Activated T-helper 1 cell treated with anti-CD3 and anti-CD28 coated beads, Interleukin-2, amount 50 U/mL, for 16 hours (primary cell): ENCODE data around the gene BACH2.
A peak's percentile ranks its signal among the peaks of the same experiment; 100 is the strongest.

Experiments
- DNase-seq, 2 donors: peaks; one replicate each; pipeline ENCODE4 v3.0.0-alpha.2; 2020; ENCODE audit warnings: low read depth in 1 of 2, low spot score in 1 of 2

Gene BACH2

DNA sequence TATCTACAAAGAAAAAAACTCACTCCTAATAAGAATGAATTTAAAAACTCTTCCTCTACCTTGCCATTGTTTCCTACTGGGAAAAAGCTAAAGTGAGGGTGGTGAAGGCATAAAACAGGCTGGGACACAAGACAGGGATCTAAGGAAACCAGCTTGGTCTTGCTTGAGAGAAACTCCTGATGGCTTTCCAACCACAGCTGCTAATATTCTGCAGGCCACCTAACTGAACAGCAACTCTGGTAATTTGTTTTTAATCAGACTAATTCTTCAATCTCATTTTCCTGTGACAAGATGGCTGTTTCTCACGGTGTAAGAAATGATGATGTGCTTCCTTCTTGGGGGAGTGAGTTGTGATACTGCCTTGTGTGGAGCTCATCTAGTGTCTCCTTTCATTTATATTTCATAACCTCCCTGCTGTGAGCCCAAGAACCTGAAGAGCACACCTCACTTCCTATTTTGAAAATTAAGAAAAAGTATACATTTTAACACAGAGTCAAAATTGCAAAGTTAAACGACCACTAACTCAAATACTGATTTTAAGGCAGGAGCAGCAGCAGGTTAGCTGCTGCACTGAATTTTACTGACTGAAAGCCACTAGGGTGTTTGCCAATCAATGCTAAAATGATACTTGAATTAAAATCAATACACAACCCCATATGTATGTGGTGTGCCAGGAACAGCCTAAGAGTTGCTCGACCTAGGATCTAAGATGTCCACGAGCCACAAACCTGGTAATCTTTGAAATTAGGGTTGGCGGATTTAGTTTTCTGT is 58.0 kb downstream of the BACH2 start:
- DNase-seq = no peak

DNA sequence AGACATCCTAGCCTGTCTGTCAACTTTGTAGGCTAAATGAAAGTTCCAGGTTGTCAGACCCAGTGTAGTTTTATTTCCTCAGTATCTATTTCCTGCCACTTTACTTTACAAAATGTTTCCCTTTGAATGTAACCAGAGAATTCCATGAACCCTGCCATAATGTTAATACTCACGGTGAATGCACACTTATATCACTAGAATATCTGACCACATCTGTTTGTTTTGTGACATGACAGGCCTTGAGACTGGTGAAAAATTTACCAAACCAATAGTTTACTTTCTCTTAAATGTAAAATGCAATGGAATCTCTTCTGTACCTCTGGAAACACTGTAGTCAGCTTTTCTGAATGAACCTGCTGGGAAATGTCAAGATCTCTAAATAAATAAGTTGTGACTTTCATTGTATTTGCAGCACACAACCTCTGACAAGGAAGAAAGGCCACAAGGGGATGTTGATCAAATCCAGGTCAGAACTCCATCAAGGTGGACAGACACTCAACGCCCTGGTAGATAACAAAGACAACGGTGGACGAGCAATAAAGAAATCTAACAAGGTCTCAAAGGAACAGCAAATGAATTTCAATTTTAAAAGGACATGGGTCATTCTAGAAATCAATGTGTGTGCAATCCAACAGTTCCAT is 59.2 kb downstream of the BACH2 start:
- DNase-seq = no peak

DNA sequence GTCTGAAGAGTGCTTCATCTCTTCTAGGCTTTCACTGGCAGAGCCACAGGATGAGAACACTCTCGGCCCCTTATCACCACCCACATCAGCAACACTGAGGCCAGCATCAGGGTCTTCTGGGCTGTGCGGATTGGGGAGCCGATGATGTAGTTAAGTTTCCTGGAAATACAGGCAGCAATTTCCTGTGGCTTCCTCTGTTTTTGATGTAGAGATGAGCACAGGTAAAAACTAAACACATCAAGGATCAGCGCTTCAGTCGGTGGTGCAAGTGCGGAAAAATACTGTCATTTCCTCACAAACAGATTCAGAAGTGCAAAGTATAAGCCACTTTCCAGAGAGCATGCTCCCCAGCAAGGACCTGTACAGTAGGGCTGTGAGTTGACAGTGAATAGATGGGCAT is 62.6 kb downstream of the BACH2 start:
- DNase-seq = peak in 1 of 2 donors; percentile 48

DNA sequence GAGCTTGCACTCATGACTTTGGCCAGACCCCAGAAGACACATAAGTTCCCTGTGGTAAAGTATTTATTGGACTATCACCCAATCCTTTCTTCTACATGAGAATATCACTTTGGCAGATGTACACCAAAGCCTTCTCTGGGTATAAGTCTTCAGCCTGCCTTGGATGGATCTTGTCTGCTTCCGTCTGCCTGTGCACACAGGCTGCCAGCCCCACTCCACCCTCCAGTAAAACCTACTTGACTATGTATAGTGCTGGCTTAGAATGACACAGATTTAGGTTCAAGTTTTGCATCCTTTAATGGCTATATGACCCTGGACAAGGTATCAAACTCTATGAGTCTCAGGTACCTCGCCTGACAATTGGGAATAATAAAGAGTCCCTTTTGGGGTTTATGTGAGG is 63.4 kb downstream of the BACH2 start:
- no peak for DNase-seq

GRCh38 chr6:90231798-90232197 is 64.8 kb downstream of the BACH2 start:
- no peak for DNase-seq

DNA sequence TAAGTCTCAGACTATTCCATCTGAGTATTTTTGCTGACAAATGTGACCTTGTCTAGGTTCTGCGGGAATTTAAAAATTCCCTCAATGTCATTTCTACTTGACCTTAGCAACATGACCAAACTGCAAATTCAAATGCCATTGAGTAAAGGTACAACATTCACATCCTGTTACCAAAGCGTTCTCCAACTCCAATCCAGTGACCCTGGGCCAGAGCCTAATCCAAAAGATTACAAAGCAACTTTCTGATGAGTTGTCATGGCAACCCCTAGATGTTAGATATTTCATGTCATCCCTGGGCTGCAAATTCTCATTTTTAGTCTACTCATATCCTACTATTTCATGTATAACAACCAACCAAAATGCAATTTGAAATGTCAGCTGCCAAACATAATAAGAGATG is 65.3 kb downstream of the BACH2 start:
- no peak for DNase-seq

DNA sequence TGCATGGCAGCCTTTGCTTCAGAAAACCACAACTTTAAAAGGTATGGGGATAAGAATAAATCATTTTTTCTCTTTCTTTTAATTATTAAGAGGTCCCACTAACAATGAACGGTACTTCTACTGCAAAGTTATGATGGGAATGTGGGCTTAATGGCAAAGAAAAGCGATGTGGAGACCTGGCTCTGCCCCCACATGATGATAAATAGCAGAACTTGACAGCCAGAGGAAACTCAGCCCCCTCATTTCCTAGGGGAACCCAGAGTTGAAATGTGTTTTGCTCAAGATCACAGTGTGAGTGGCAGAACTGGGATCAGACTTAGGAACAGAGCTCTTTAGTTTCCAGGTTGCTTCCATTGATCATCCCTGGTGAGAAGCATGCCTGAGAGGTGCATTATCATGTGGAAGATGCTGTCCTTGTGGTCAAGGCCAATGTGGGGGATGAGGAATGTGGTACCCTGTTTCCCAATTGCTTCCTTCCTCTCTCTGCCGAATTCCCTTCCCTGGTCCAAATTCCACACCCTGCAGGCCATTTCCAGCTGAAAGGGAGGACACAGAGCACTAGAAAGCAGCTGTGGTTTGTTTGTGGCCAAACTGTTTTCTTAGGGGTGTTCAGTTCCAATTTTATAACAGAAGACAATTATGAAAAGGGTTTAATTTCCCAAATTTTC is 66.0 kb downstream of the BACH2 start:
- no peak for DNase-seq

GRCh38 chr6:90229331-90230010 is 67.2 kb downstream of the BACH2 start:
- no peak for DNase-seq

DNA sequence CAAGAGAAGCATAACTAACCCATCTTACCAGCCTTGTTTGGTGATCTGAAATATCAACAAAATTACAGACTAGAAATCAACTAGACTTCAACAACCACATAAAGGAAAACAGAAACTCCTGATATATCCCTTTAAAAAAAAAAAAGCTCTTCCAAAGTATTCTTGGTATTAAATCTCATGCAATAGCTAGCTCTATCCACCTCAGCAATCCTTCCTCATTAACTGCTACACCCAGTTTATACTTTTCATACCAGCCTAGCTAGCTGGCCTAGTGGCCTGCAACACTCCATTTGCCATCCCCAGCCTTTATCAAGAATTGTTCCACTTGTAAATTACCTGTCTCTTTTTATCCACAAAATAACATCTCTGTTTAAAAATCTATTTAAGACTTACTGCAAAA is 69.0 kb downstream of the BACH2 start:
- DNase-seq = no peak

DNA sequence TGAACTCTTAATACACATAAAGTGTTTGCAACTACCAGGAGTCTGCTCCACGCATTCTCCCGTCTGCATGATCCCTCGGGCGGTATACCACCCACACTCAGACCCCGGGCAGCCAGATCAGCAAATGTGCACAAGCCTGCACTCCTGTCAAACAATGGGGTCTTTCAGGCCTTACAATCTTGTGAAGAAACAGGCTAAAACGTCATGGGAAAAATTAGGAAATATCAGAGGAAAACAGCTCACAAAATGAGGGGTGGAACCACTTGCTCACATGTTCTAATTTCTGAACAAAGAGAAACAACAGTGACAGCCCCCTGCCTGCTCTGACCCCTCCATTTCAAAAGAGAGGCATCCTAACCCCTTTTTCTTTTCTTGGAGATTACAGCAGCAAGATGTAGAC is 69.4 kb downstream of the BACH2 start:
- no peak for DNase-seq

GRCh38 chr6:90226257-90226656 is 70.4 kb downstream of the BACH2 start:
- no peak for DNase-seq

DNA sequence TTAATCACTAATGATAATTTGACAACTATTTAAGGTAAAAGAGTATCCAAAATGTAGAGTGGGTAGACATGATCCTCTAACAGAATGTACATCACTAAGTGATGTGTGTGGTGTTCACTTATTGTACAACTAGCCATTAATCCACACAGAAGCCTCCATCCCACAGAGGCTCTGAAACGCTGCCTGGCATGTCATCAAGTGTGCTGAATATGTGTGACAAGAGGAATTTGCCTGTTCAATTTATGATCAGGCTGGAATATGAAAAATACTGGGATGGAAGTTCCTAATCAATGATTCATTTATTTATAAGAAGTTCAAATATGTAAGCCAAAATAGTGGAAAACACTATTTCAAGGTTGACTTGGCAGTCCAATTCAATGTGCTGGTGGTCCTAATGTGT is 72.4 kb downstream of the BACH2 start:
- DNase-seq = no peak

- peak in 1 of 2 donors; percentile 29 for DNase-seq
Observed at GRCh38 chr6:90222724-90223198, 73.9 kb downstream of the BACH2 start.

DNA sequence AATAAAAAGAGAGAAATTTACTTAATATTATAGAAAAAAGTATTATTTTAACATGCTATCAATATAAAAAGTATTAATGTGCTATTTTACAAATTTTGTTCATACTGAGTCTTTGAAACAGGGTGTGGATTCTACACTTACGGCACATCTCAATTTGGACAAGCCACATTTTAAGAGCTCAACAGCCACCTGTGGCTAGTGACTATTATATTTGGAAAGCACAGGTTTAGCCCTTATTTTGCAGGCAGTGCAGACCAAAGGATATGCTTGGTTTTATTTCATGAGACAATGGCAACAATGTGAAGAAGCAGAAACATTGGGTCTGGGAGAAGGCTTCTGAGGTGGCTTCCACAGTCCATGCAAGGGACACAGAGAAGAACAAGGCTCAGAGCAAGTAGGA is 74.6 kb downstream of the BACH2 start:
- no peak for DNase-seq

- DNase-seq = no peak
Observed at GRCh38 chr6:90221403-90221802, 75.2 kb downstream of the BACH2 start.

GRCh38 chr6:90220273-90220672 is 76.4 kb downstream of the BACH2 start:
- no peak for DNase-seq

GRCh38 chr6:90219209-90219985 is 77.2 kb downstream of the BACH2 start:
- DNase-seq = no peak

GRCh38 chr6:90218959-90219208 is 77.8 kb downstream of the BACH2 start:
- DNase-seq = no peak

DNA sequence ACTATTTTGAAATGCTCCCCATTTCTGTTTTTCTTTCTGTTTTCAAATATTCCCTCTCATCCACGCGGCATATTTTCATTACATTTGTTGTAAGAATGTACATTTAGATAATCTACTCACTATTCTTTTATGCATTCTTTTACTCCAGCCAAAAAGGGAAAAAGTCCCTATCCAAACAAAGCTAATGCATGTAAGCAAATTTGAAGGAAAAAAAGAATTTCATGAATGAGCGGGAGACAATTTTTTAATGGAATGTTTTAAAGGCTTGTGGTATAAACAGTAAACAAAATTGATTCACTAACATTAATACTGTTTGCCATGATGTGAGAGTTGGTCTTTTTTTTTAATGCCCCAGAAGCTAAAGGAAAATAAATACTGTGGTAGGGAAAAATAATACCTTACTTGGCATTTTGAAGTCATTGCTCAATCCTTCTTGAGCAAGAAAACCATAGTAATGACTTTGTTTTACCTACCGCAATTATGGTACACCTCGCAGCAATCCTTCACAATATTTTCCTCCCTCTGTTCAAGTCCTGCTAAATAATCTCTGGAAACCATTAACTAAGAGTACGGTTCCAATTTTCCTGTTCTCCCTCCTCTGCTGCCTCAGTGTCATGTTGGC is 79.0 kb downstream of the BACH2 start:
- DNase-seq = no peak

DNA sequence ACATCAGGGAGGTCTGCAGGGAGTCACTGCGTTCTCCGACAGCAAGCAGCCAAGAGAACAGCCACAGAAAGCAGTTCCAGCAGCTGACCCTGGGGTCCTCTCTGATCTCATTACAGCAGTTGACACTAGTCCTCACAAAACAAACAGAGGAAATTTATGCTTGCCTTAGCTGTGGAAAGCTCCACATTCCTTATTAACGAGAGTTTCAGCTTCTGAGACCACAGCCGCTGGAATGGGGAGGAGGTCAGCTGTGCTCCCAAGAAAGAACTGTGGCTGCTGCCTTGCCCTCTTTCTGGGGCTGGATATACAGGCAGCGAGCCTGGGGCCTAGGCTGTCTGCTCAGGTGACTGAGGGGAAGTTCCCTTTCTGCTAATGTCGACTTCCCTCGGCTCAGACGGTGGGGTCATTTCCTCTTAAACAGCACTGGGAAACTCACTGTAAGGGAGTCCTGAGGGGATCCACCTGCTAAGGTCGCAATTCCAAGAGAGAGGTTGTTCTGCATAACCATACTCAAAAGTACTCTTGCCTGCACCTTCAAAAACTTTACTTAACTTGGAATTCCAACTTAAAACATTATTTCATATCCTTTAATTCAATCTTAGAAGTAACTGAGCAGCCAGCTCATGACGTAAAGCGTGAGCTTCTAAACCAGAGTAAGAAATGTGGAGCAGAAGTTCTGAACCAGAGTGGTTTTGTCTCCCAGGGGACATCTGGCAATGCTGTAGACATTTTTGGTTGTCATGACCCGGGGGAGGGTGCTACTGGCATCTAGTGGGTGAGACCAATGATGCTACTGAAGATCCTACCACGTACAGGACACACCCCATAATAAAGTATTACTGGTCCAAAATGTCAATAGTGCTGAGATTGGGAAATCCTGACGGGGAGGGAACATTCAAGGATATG is 80.3 kb downstream of the BACH2 start:
- peak in 1 of 2 donors; percentile 9 for DNase-seq
